Right lobe of liver (tissue), 6 donors: ENCODE results near the gene SQSTM1. TPM values are rescaled to one million over a fixed set of nuclear protein-coding genes. Genes with fewer than 3 reads are reported as not detected.

Experiments used
- ATAC-seq, 4 donors: fragments of 200-7000 bp; cut with Tn5 transposase; one replicate each; pipeline ENCODE4 v1.9.1; 2020; ENCODE audit warnings: mild to moderate bottlenecking in 4 of 4, moderate library complexity in 4 of 4
- DNase-seq, 3 donors: peaks; one replicate each; pipeline ENCODE4 v3.0.0-alpha.2; 2020
- H3K27ac ChIP-seq, 3 donors: fragments of 200-600 bp; one replicate each; pipeline ENCODE4 v1.8.0; 2022
- H3K27me3 ChIP-seq, 2 donors: fragments of 200-600 bp; one replicate each; pipeline ENCODE4 v1.8.0; 2022
- H3K36me3 ChIP-seq, 4 donors: fragments of 200-600 bp; sonication (generic) in 1 of 4; one replicate each; pipeline versions ENCODE4 v1.5.1 to v1.8.0; 2017 to 2022; ENCODE audit warnings: control low read depth in 1 of 4
- H3K4me1 ChIP-seq, 4 donors: fragments of 200-600 bp; sonication (generic) in 1 of 4; one replicate each; pipeline versions ENCODE4 v1.5.1 to v1.8.0; 2017 to 2022; ENCODE audit warnings: control low read depth in 1 of 4
- H3K4me3 ChIP-seq, 3 donors: fragments of 200-600 bp; one replicate each; pipeline ENCODE4 v1.8.0; 2022
- H3K9me3 ChIP-seq, 4 donors: fragments of 200-600 bp; sonication (generic) in 1 of 4; one replicate each; pipeline versions ENCODE4 v1.5.1 to v1.8.0; 2017 to 2022; ENCODE audit warnings: control low read depth in 1 of 4
- CTCF ChIP-seq, 4 donors: fragments of 200-600 bp in 3 of 4; fragments of 450-650 bp in 1 of 4; IDR thresholded peaks; one replicate each; pipeline versions ENCODE4 v1.5.1 to v1.8.0; 2016 to 2022; ENCODE audit warnings: antibody characterized with exemption in 4 of 4, mild to moderate bottlenecking in 2 of 4
- POLR2A ChIP-seq: fragments of 450-650 bp; IDR thresholded peaks from one replicate; pipeline ENCODE4 v1.6.1; 2017; ENCODE audit warnings: antibody characterized with exemption, mild to moderate bottlenecking
- WGBS: methylation state at CpG from one replicate; pipeline ENCODE4 v1.1.6; 2018; ENCODE audit warnings: low coverage, low lambda C conversion rate; ENCODE audit not compliant: insufficient coverage; ENCODE audit errors: missing lambda C conversion rate; 5-methylcytosine and 5-hydroxymethylcytosine counted together
- intact Hi-C, 2 donors: fragments of 100-400 bp; cut with DNase I; formaldehyde crosslinking; loops; one replicate each; pipeline versions ENCODE4 v1.11.2 to v1.14.1; 2022
- total RNA-seq, 6 experiments: library from RNA; depleted of rRNA in 2 of 6; stranded (reverse); fragments of >200 nt in 2 of 6; fragmentation: NEBNext Ultra II Directional in 3 of 6; extraction: Animal tissue kit (Norgen Biotek cat#: 25700) in 3 of 6; gene quantifications; one replicate each; pipeline versions ENCODE4 v1.1.0 to v1.2.4, GENCODE V29; 2016 to 2023
- donor health status: DM: no; HTN: yes; CAD: no.
- donor health status: DM: no; HTN: no; CAD: no.
- donor health status: DM: no; HTN: no; CAD: no.
- donor health status: DM: no; HTN: yes; CAD: no.
- donor health status: DM: no; HTN: yes; CAD: no.

SQSTM1 gene
- total RNA-seq, 6 experiments from 2014 or later: 195 to 1,174 (median 649) TPM

GRCh38 chr5:179795049-179795862, 25.4 kb upstream of the SQSTM1 start:
- Histone ChIP-seq H3K9me3 (no peaks in the 10 kb centered on the region), H3K27ac (peak overlapping the region; percentile 43 to 75 (median 67)), H3K4me1 (peaks cover 0 to 18% (median 8%) of the 10 kb centered on the region in 4 donors), H3K27me3 (no peaks in the 10 kb centered on the region), H3K36me3 (peaks cover 6 to 33% (median 21%) of the 10 kb centered on the region in 4 donors), H3K4me3 (peak overlapping the region; percentile 48 to 62 (median 56))
- no peak for ATAC-seq
- TF ChIP-seq POLR2A (no peak), CTCF (IDR thresholded peaks at IDR 0.05) (no peak)
- 0% methylated on average over 2 of the region's 53 CpGs for WGBS
- peak; percentile 48 to 54 (median 50) for DNase-seq
- intact Hi-C loops: loop anchor here (5.0 kb wide), 1 partner anchor 33 kb away; no protein-coding TSS in a partner anchor

GRCh38 chr5:179795863-179796833, 24.6 kb upstream of the SQSTM1 start:
- ATAC-seq: peak; percentile 76 to 87 (median 83)
- peaks cover 6 to 41% (median 22%) of the 10 kb centered on the region in 4 donors for H3K36me3 ChIP-seq
- intact Hi-C loops: loop anchor here (5.0 kb wide), 1 partner anchor 34 kb away; no protein-coding TSS in a partner anchor

GRCh38 chr5:179796877-179797608, 23.7 kb upstream of the SQSTM1 start:
- TF ChIP-seq CTCF (IDR thresholded peaks at IDR 0.05): no peak
- no peak for TF ChIP-seq POLR2A
- H3K4me3 ChIP-seq: peak overlapping the region; percentile 48 to 62 (median 56)
- ATAC-seq (no peak), DNase-seq (peak in 2 of 3 donors; percentile 50 to 59)
- peaks cover 6 to 47% (median 22%) of the 10 kb centered on the region in 4 donors for H3K36me3 ChIP-seq
- no peaks in the 10 kb centered on the region for H3K9me3 ChIP-seq
- intact Hi-C loops: loop anchor here (5.0 kb wide), 1 partner anchor 35 kb away; no protein-coding TSS in a partner anchor
- WGBS: 53% methylated on average over 11 of the region's 21 CpGs
- peak overlapping the region; percentile 43 to 75 (median 67) for H3K27ac ChIP-seq
- H3K4me1 ChIP-seq: peaks cover 0 to 20% (median 9%) of the 10 kb centered on the region in 4 donors
- no peaks in the 10 kb centered on the region for H3K27me3 ChIP-seq

More at GRCh38 chr5:179795863-179796833, 24.6 kb upstream of the SQSTM1 start:
- Histone ChIP-seq H3K9me3 (no peaks in the 10 kb centered on the region), H3K4me3 (peak overlapping the region; percentile 48 to 62 (median 56)), H3K4me1 (peaks cover 0 to 18% (median 8%) of the 10 kb centered on the region in 4 donors), H3K27me3 (no peaks in the 10 kb centered on the region), H3K27ac (peak overlapping the region; percentile 43 to 75 (median 67))
- 5% methylated on average over 13 of the region's 113 CpGs for WGBS
- peak; percentile 88 to 90 (median 89) for DNase-seq
- TF ChIP-seq CTCF (IDR thresholded peaks at IDR 0.05): peak; percentile 85 to 97 (median 90)
- TF ChIP-seq POLR2A: peak; percentile 65
